GM21528 (cell line): Measurements from ENCODE around the gene TEX29.

Experiments used
- ATAC-seq: cut with Tn5 transposase; IDR thresholded peaks from one replicate; pipeline ENCODE4 v1.9.1; 2021; ENCODE audit warnings: mild to moderate bottlenecking, moderate library complexity; ENCODE audit not compliant: unreplicated experiment, low FRiP score

The TEX29 gene

GRCh38 chr13:111338841-111339240, 18.4 kb downstream of the TEX29 start:
- no peak for ATAC-seq

DNA sequence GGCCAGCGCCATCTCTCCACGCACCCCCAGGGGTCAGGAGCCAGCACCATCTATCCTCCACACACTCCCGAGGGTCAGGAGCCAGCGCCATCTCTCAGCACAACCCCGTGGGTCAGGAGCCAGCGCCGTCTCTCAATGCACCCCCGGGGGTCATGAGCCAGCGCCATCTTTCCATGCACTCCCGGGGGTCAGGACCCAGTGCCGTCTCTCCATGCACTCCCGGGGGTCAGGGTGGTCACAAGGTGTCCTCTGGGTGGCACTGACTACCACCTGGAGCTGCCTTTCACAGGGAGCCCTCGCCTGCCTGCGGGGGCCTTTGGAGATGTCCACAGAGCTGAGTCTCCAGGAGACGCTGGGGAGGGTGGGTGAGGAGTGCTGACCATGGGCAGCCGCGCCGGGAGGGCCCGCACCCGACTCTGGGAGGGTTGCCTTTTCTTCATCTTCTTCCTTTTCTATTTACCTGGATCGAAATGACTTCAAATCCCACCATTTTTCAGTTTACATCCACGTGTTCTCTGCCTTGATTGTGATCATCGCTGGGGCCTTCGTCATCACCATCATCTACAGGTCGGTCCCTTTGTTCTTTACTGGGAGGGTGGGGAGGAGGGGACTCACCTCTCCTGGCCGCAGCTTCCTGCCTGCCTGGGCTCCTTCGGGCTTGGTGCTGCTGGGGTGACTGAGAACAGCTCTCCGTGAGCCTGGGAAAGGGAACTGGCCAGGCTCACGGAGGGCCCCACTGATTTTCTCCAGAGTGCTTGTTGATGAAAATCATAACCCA, 19.1 kb downstream of the TEX29 start:
- no peak for ATAC-seq

GRCh38 chr13:111341886-111342285, 21.4 kb downstream of the TEX29 start:
- ATAC-seq = no peak

DNA sequence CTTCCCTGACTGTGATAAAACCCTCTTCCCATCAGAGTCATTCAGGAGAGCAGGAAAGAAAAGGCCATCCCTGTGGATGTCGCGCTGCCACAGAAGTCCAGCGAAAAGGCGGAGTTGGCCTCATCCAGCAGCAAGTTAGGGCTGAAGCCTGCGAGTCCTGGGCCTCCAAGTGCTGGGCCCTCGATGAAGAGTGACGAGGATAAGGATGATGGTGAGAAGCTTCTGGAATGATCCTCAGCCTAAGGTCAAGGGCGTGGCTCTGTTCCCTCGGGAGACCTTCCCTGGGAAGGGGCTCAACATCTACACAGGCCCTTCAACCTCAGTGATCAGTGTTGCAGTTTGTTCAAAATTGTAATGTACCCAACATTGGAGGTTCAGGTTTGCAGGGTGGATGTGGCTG, 22.3 kb downstream of the TEX29 start:
- ATAC-seq = no peak

DNA sequence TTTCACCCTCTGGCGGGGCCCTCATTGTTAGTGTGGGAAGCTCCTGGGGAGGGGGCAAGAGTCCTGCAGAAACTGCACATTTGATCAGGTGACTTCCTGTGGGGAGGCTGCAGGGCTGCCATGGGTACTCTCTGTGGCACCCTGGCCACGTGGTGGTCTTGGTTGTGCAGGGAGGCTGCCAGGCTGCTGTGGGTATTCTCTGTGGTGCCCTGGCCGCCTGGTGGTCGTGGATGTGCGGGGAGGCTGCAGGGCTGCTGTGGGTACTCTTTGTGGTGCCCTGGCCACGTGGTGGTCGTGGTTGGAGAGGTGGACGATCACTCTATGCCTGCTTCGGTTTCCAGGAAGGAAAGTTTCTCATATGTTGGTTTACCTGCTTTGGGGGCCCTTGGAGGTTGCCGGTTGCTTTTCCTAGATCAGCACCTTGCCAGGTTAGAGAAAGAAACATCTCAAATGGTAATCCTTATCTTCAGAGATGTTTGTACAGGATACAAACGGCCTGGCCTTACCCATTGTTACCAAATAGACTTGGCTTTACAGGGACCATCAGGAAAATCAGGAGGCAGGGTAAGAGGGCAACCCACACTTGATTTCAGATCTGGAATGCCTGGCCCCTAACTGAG, 22.9 kb downstream of the TEX29 start:
- no peak for ATAC-seq

DNA sequence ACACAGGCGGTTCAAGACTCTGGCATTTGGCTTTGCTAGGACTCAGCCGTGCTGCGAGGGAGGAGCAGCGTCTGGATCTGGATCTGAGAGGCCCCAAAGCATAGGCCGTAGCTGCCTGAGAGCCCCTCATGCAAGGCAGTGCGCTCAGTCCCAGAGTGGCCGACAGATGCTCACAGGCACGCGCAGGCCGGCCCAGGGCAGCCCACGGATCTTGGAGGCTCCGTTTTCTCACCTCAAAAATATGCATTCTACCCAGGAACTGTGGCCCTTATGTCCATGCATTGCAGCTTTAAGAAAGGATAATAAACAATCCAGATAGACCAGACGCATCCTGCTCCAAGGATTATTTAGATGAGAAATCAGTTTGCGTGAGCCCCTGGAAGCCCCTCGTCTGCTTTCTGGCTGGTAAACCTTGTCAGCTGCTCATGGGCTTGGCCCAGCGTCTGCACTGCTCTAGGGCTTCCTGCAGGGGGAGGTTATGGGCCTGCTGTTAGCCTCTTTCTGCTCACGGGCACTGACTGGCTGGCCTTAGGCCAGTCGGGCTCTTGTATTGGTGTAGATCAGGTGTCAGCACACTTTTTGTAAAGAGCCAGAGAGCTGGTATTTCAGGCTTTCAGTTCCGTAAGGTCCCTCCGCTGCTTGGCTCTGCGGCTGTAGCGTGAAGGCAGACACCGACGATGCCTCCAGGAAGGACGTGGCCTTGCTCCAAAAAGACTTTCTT, 24.2 kb downstream of the TEX29 start:
- ATAC-seq = no peak

DNA sequence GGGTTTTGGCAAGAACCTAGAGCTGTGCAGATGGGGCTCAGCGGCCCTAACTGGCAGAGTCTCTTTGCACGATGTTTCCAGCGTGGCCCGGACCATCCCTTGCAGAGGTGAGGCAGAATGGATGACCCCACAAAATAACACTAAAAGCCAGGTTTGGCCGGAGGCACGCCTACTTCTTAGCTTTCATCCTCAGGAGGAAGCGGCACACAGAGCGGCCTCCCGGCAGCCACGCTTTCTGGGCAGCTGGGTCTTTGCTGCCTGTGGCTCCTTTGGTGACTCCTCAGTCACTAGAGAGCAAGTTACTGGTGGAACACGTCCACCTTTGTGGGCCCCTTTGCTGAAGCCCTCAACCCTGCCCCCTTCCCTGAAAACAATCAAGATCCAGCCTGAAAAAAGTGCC, 25.2 kb downstream of the TEX29 start:
- no peak for ATAC-seq

DNA sequence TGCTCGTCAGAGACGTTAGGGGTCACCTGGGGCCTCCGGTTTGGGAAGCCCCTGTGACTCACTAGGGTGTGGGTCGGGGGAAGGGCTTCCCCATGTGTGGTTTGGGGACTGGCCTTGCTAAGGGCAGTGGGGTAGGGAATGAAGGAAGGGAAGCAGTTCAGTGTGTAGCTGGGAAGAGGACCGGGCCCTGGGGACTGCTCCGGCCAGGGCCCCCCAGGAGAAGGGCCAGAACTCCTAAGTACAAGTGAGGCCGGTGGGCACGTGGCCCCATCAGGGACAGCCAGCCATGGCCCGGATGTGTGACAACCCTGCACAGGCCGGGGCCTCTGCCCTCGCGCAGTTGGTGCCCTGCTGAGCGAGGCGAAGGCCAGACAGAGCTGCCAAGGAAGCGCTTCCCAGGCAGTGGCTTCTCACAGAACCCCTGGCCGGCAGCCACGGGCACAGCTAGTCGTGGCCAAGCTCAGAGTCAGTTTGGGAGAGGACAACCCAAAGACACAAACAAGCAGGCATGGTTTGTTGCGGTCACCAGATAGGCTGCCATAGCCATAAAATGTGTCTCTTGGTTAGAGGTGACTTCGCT, 25.7 kb downstream of the TEX29 start:
- ATAC-seq = no peak

DNA sequence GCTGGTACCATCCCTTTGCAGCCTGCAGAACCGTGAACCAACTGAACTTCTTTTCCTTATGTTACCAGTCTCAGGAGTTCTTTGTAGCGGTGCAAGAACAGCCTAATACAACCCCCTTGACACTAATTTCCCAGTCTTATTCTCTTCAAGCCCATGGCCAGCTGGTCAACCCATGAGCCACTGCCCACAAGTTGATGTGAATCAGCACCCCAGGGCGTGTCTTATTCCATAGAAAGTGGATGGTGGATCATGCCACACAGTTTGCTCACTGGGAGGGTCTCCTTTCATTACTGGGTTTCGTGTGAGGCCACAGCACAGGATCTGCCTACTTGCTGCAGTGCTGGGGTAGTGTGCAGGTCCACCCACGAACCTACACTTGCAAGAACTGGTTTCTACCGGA, 27.0 kb downstream of the TEX29 start:
- no peak for ATAC-seq

DNA sequence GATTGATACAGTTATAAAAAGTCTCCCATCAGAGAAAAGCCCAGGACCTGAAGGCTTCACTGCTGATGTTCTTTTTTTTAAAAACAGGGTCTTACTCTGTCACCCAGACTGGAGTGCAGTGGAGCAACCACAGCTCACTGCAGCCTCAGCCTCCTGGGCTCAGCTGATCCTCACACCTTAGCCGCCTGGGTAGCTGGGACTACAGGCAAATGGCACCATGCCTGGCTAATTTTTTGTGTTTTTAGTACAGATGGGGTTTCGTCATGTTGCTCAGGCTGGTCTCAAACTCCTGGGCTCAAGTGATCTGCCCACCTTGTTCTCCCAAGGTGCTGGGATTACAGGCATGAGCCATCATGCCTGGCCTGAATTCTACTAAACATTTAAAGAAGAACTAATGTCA, 33.1 kb downstream of the TEX29 start:
- no peak for ATAC-seq

- ATAC-seq = no peak
Observed at GRCh38 chr13:111354789-111355188, 34.3 kb downstream of the TEX29 start.

GRCh38 chr13:111356795-111357194, 36.4 kb downstream of the TEX29 start:
- no peak for ATAC-seq

DNA sequence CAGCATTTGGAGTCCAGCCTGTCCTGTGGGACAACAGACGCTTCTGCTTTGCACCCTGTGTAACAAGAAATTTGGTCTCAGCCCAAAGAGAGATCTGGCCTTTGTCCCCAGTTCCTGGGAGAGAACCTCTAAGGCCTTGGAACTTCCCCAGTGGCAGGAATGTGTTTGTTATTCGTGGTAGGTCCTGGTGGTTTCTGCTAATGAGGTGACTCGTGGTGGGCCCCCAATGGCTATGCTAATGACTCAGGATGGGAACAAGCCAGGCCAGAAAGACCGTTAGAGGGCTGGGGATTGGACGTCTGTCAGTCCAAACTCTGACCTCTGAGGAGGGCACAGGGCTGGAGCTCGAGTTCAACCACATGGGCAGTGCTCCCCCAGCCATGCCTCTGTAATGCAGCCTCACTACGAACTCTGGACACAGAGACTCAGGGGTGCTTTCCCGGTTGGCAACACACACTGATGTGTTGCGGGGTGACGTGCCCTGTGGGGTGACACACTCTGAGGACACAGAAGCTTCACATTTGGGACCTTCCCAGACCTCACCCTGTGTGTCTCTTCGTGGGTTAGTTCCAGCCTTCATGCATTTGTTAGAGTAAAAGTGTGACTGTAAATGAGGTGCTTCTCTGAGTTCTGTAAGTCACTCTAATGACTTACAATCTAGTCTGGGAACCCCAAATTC, 38.9 kb downstream of the TEX29 start:
- ATAC-seq = no peak

- no peak for ATAC-seq
Observed at GRCh38 chr13:111359930-111360329, 39.5 kb downstream of the TEX29 start.

- ATAC-seq = no peak
Observed at GRCh38 chr13:111360452-111360851, 40.0 kb downstream of the TEX29 start.

DNA sequence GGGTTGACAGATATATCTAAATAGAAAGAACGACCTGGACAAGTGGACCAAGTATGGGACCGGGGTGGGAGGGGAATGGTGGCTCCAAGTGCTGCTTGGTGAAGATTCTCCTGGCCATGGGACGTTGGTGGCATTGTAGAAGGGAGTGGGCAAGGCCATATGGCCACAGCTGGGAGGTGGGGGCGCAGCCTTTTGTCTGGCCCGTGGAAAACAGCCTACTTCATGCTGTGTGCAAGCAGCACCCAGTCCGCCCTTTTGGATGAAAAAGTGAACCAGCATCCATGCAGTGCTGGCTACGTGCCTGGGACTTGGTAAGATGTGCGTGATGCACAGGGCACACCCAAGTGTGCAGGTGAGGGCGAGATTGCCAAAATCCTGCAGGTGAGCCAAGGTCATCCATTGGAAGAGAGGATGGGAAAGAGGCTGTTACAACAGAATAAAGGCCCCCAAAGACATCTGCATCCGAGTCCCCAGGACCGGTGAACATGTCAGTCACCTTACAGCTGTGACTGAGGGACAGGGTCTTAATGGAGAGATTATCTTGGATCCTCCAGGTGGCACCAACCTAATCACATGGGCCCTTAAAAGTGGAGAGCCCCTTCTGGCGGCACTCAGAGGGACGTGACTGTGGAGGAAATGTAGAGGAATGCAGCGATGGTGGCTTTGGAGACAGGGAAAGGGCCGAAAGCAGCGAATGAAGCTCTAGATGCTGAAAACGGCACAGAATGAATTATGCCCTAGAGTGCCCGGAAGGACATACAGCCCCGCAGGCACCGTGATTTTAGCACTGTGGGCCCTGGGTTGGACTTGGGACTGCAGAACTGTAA, 40.8 kb downstream of the TEX29 start:
- no peak for ATAC-seq

GRCh38 chr13:111361873-111362648, 41.6 kb downstream of the TEX29 start:
- ATAC-seq = no peak

GRCh38 chr13:111363121-111363520, 42.7 kb downstream of the TEX29 start:
- ATAC-seq = no peak

GRCh38 chr13:111363591-111363990, 43.1 kb downstream of the TEX29 start:
- no peak for ATAC-seq
